HEK293 (cell line): ENCODE measurements around the gene EPM2A.

Experiments used
- CTCF ChIA-PET: fragments of 350-600 bp; formaldehyde crosslinking; extraction: SDS; loops from one replicate; lab custom pipeline; 2021; ENCODE audit warnings: antibody characterized with exemption; lab: Yijun Ruan, JAX
- POLR2A ChIA-PET: fragments of 300-600 bp; formaldehyde crosslinking; extraction: SDS; loops from one replicate; lab custom pipeline; 2020; ENCODE audit warnings: antibody characterized with exemption, inconsistent platforms; lab: Yijun Ruan, JAX
- H3K27ac ChIP-seq: fragments of 200-500 bp; sonication (Bioruptor generic); 2 replicates; pipeline ENCODE4 v1.5.1; 2014; ENCODE audit warnings: low read depth, low read length, control low read depth, inconsistent platforms; ENCODE audit errors: extremely low read depth
- H3K36me3 ChIP-seq, 2 experiments: fragments of 200-500 bp in 1 of 2; sonication (Bioruptor generic) in 1 of 2; 1 replicate in 1 of 2; 2 replicates in 1 of 2; pipeline ENCODE4 v1.5.1; 2014 to 2017; ENCODE audit warnings: inconsistent platforms in 2 of 2, low read length in 2 of 2; ENCODE audit not compliant: control insufficient read depth in 2 of 2, insufficient read depth in 1 of 2
- H3K4me1 ChIP-seq: fragments of 200-500 bp; sonication (Bioruptor generic); 2 replicates; pipeline ENCODE4 v1.5.1; 2014; ENCODE audit warnings: mild to moderate bottlenecking, low read length, inconsistent platforms; ENCODE audit not compliant: control insufficient read depth, insufficient read depth
- H3K4me3 ChIP-seq: 2 replicates; pipeline ENCODE4 v1.5.1; 2011; ENCODE audit warnings: low read depth, mild to moderate bottlenecking, control low read depth, low read length, moderate library complexity
- H3K9me3 ChIP-seq: fragments of 200-500 bp; sonication (Bioruptor generic); 2 replicates; pipeline ENCODE4 v1.5.1; 2014; ENCODE audit warnings: low read depth, low read length, inconsistent platforms; ENCODE audit not compliant: control insufficient read depth, insufficient read depth
- ATF2 ChIP-seq: fragments of 450-650 bp; formaldehyde crosslinking; IDR thresholded peaks from 2 replicates; pipeline ENCODE4 v1.5.1; 2016; ENCODE audit warnings: missing biosample characterization, missing genetic modification characterization, low read depth
- BCL11A ChIP-seq: fragments of 450-650 bp; formaldehyde crosslinking; IDR thresholded peaks from 2 replicates; pipeline ENCODE4 v1.5.1; 2016; ENCODE audit warnings: low read depth, missing biosample characterization, missing genetic modification characterization
- GFI1B ChIP-seq: fragments of 450-650 bp; formaldehyde crosslinking; IDR thresholded peaks from 2 replicates; pipeline ENCODE4 v1.5.1; 2016; ENCODE audit warnings: missing biosample characterization, missing genetic modification characterization
- MYNN ChIP-seq: fragments of 450-650 bp; formaldehyde crosslinking; IDR thresholded peaks from 2 replicates; pipeline ENCODE4 v1.5.1; 2016; ENCODE audit warnings: missing biosample characterization, missing genetic modification characterization, borderline replicate concordance
- YY2 ChIP-seq: fragments of 450-650 bp; formaldehyde crosslinking; IDR thresholded peaks from 2 replicates; pipeline ENCODE4 v1.5.1; 2016; ENCODE audit warnings: missing biosample characterization, missing genetic modification characterization
- ZBTB1 ChIP-seq: fragments of 450-650 bp; formaldehyde crosslinking; IDR thresholded peaks from 2 replicates; pipeline ENCODE4 v1.5.1; 2016; ENCODE audit warnings: missing biosample characterization, missing genetic modification characterization
- ZBTB17 ChIP-seq: fragments of 450-650 bp; formaldehyde crosslinking; IDR thresholded peaks from 2 replicates; pipeline ENCODE4 v1.5.1; 2016; ENCODE audit warnings: missing biosample characterization, missing genetic modification characterization
- ZBTB26 ChIP-seq: fragments of 450-650 bp; formaldehyde crosslinking; optimal IDR thresholded peaks from 2 replicates; pipeline ENCODE3; 2016; ENCODE audit warnings: missing biosample characterization, mild to moderate bottlenecking, missing genetic modification characterization
- ZBTB49 ChIP-seq: fragments of 450-650 bp; formaldehyde crosslinking; IDR thresholded peaks from 2 replicates; pipeline ENCODE4 v1.5.1; 2016; ENCODE audit warnings: missing biosample characterization, missing genetic modification characterization, low read depth
- ZFP41 ChIP-seq: fragments of 450-650 bp; formaldehyde crosslinking; IDR thresholded peaks from 2 replicates; pipeline ENCODE4 v1.5.1; 2016; ENCODE audit warnings: missing biosample characterization, missing genetic modification characterization, borderline replicate concordance
- ZNF221 ChIP-seq: fragments of 450-650 bp; formaldehyde crosslinking; IDR thresholded peaks from 2 replicates; pipeline ENCODE4 v1.5.1; 2017; ENCODE audit warnings: missing biosample characterization, missing genetic modification characterization, borderline replicate concordance
- ZNF223 ChIP-seq: fragments of 450-650 bp; formaldehyde crosslinking; IDR thresholded peaks from 2 replicates; pipeline ENCODE4 v1.5.1; 2016; ENCODE audit warnings: missing biosample characterization, missing genetic modification characterization
- ZNF280D ChIP-seq: fragments of 450-650 bp; formaldehyde crosslinking; IDR thresholded peaks from 2 replicates; pipeline ENCODE4 v1.5.1; 2016; ENCODE audit warnings: missing biosample characterization, missing genetic modification characterization
- ZNF366 ChIP-seq: fragments of 450-650 bp; formaldehyde crosslinking; conservative IDR thresholded peaks from 2 replicates; pipeline ENCODE4 v1.5.1; 2016; ENCODE audit warnings: missing biosample characterization, missing genetic modification characterization
- ZNF37A ChIP-seq: fragments of 450-650 bp; IDR thresholded peaks from 2 replicates; pipeline ENCODE4 v1.5.1; 2018; ENCODE audit warnings: missing biosample characterization, missing genetic modification characterization
- ZNF404 ChIP-seq: fragments of 450-650 bp; formaldehyde crosslinking; IDR thresholded peaks from 2 replicates; pipeline ENCODE4 v1.5.1; 2017; ENCODE audit warnings: missing biosample characterization, missing genetic modification characterization
- ZNF416 ChIP-seq: fragments of 450-650 bp; formaldehyde crosslinking; IDR thresholded peaks from 2 replicates; pipeline ENCODE4 v1.5.1; 2016; ENCODE audit warnings: missing biosample characterization, missing genetic modification characterization
- ZNF433 ChIP-seq: fragments of 450-650 bp; formaldehyde crosslinking; IDR thresholded peaks from 2 replicates; pipeline ENCODE4 v1.5.1; 2016; ENCODE audit warnings: missing biosample characterization, missing genetic modification characterization, low read depth
- ZNF488 ChIP-seq: fragments of 450-650 bp; formaldehyde crosslinking; IDR thresholded peaks from 2 replicates; pipeline ENCODE4 v1.5.1; 2016; ENCODE audit warnings: missing biosample characterization, missing genetic modification characterization
- ZNF514 ChIP-seq: fragments of 450-650 bp; formaldehyde crosslinking; IDR thresholded peaks from 2 replicates; pipeline ENCODE4 v1.5.1; 2016; ENCODE audit warnings: missing biosample characterization, missing genetic modification characterization
- ZNF571 ChIP-seq: fragments of 450-650 bp; formaldehyde crosslinking; IDR thresholded peaks from 2 replicates; pipeline ENCODE4 v1.5.0; 2017; ENCODE audit warnings: missing biosample characterization, missing genetic modification characterization
- ZNF585B ChIP-seq: fragments of 450-650 bp; formaldehyde crosslinking; IDR thresholded peaks from 2 replicates; pipeline ENCODE4 v1.5.1; 2016; ENCODE audit warnings: missing biosample characterization, missing genetic modification characterization
- ZNF596 ChIP-seq: fragments of 450-650 bp; IDR thresholded peaks from 2 replicates; pipeline ENCODE4 v1.5.0; 2018; ENCODE audit warnings: missing biosample characterization, mild to moderate bottlenecking, missing genetic modification characterization, moderate library complexity
- ZNF629 ChIP-seq: fragments of 450-650 bp; formaldehyde crosslinking; IDR thresholded peaks from 2 replicates; pipeline ENCODE4 v1.5.1; 2017; ENCODE audit warnings: missing biosample characterization, missing genetic modification characterization
- ZNF830 ChIP-seq: fragments of 450-650 bp; IDR thresholded peaks from 2 replicates; pipeline ENCODE4 v1.5.0; 2018; ENCODE audit warnings: missing biosample characterization, missing genetic modification characterization, low read depth, mild to moderate bottlenecking, moderate library complexity
- ZSCAN16 ChIP-seq: fragments of 450-650 bp; formaldehyde crosslinking; IDR thresholded peaks from 2 replicates; pipeline ENCODE4 v1.5.1; 2016; ENCODE audit warnings: missing biosample characterization, missing genetic modification characterization

EPM2A gene

GRCh38 chr6:145623231-145623630 is 112.1 kb downstream of the EPM2A start (continued):
- no peak for TF ChIP-seq ZNF488 (tag by site-specific recombination)
- no peak for TF ChIP-seq ZNF223 (tag by site-specific recombination)
- TF ChIP-seq ZNF585B (tag by site-specific recombination), result no peak
- TF ChIP-seq ZNF596, result no peak
- no peak for TF ChIP-seq ZBTB1
- TF ChIP-seq ZNF830, result no peak
- TF ChIP-seq ZFP41 (tag by site-specific recombination), result no peak
- no peak for TF ChIP-seq ZNF221 (tag by site-specific recombination)

- H3K9me3 ChIP-seq, result no peaks in the 10 kb centered on the region
- no peaks in the 10 kb centered on the region for H3K36me3 ChIP-seq
- H3K4me1 ChIP-seq, result no peaks in the 10 kb centered on the region
- no peak overlapping the region for H3K27ac ChIP-seq
- H3K4me3 ChIP-seq, result no peak overlapping the region
- ChIA-PET CTCF (interaction anchor here (2.0 kb wide), 1 partner anchor 12 kb away, joined by 6 read pairs; no protein-coding TSS in a partner anchor), POLR2A (no interaction called here)
- no peak for TF ChIP-seq YY2 (tag by site-specific recombination)
- TF ChIP-seq BCL11A (tag by site-specific recombination), result no peak
- TF ChIP-seq ZBTB17 (tag by site-specific recombination), result no peak
Observed at GRCh38 chr6:145621776-145622175, 113.5 kb downstream of the EPM2A start.

- no peaks in the 10 kb centered on the region for H3K36me3 ChIP-seq
- no peak for TF ChIP-seq ZNF629 (tag by site-specific recombination)
- no peak for TF ChIP-seq ZNF571 (tag by site-specific recombination)
- no peak for TF ChIP-seq ZBTB26 (tag by site-specific recombination)
- TF ChIP-seq MYNN (tag by site-specific recombination), result no peak
- TF ChIP-seq ZSCAN16, result no peak
- no peak for TF ChIP-seq BCL11A (tag by site-specific recombination)
- TF ChIP-seq ZNF37A (tag by site-specific recombination), result no peak
- no peak for TF ChIP-seq ZNF514 (tag by site-specific recombination)
- TF ChIP-seq ZNF416 (tag by site-specific recombination), result no peak
- TF ChIP-seq GFI1B (tag by site-specific recombination), result no peak
- TF ChIP-seq ZNF280D (tag by site-specific recombination), result no peak
- no peak for TF ChIP-seq ZNF433 (tag by site-specific recombination)
- no peak for TF ChIP-seq ZBTB49 (tag by site-specific recombination)
- TF ChIP-seq ATF2 (tag by site-specific recombination), result no peak
- TF ChIP-seq ZNF404 (tag by site-specific recombination), result no peak
- no peak for TF ChIP-seq ZNF366
- TF ChIP-seq, all 188 proteins: peak for 0
- ChIA-PET POLR2A (no interaction called here), CTCF (interaction anchor here (0.9 kb wide), 1 partner anchor 13 kb away, joined by 3 read pairs; no protein-coding TSS in a partner anchor)
- H3K27ac ChIP-seq, result no peak overlapping the region
- H3K4me3 ChIP-seq, result no peak overlapping the region
- H3K9me3 ChIP-seq, result no peaks in the 10 kb centered on the region
- no peaks in the 10 kb centered on the region for H3K4me1 ChIP-seq
Observed at GRCh38 chr6:145620088-145620487, 115.2 kb downstream of the EPM2A start.
